ENCODE data around the gene CORO2B.

Gene CORO2B

GRCh38 chr15:68706931-68707330 is 128.1 kb downstream of the CORO2B start (continued):
- TF ChIP-seq TSHZ2 (CRISPR knock-in tag; IDR thresholded peaks at IDR 0.05) (no peak), RARB (CRISPR knock-in tag; IDR thresholded peaks at IDR 0.05) (no peak), ESRRG (CRISPR knock-in tag; IDR thresholded peaks at IDR 0.05) (no peak)

GRCh38 chr15:68707386-68707785 is 128.6 kb downstream of the CORO2B start:
- TF ChIP-seq ZC3H10 (CRISPR knock-in tag; IDR thresholded peaks at IDR 0.05) (no peak), SNAI2 (CRISPR knock-in tag; IDR thresholded peaks at IDR 0.05) (no peak), TOX (CRISPR knock-in tag; IDR thresholded peaks at IDR 0.05; ENCODE audit: borderline replicate concordance) (no peak), ZNF70 (CRISPR knock-in tag; IDR thresholded peaks at IDR 0.05) (no peak), ISL1 (CRISPR knock-in tag; IDR thresholded peaks at IDR 0.05) (no peak), ZFP3 (CRISPR knock-in tag; IDR thresholded peaks at IDR 0.05) (no peak), TCF4 (CRISPR knock-in tag; IDR thresholded peaks at IDR 0.05; ENCODE audit: borderline replicate concordance) (no peak), ARNTL (CRISPR knock-in tag; IDR thresholded peaks at IDR 0.05; ENCODE audit: borderline replicate concordance, low read depth) (no peak), PPARA (CRISPR knock-in tag; IDR thresholded peaks at IDR 0.05; ENCODE audit: borderline replicate concordance) (no peak), GLIS3 (CRISPR knock-in tag; IDR thresholded peaks at IDR 0.05) (no peak), BACH2 (CRISPR knock-in tag; IDR thresholded peaks at IDR 0.05; ENCODE audit: borderline replicate concordance) (no peak), CREB5 (CRISPR knock-in tag; IDR thresholded peaks at IDR 0.05; ENCODE audit: low read depth) (no peak), ZNF565 (CRISPR knock-in tag; conservative IDR thresholded peaks at IDR 0.05; ENCODE audit: low read depth) (no peak)
- no peak for ATAC-seq

GRCh38 chr15:68709876-68710275 is 131.1 kb downstream of the CORO2B start:
- ATAC-seq, result no peak
- TF ChIP-seq GLIS3 (CRISPR knock-in tag; IDR thresholded peaks at IDR 0.05) (no peak), OSR1 (CRISPR knock-in tag; IDR thresholded peaks at IDR 0.05) (no peak), TSHZ2 (CRISPR knock-in tag; IDR thresholded peaks at IDR 0.05) (no peak), ZNF565 (CRISPR knock-in tag; conservative IDR thresholded peaks at IDR 0.05; ENCODE audit: low read depth) (no peak)

GRCh38 chr15:68710536-68710935 is 131.7 kb downstream of the CORO2B start:
- ATAC-seq, result no peak
- TF ChIP-seq TOX (CRISPR knock-in tag; IDR thresholded peaks at IDR 0.05; ENCODE audit: borderline replicate concordance) (no peak), CSRNP3 (CRISPR knock-in tag; IDR thresholded peaks at IDR 0.05) (no peak), TSHZ2 (CRISPR knock-in tag; IDR thresholded peaks at IDR 0.05) (no peak)

All from SK-N-SH treated with all-trans-retinoic acid at 6 μM for 48 hours (cell line).